ENCODE results near the gene CORO6.

The CORO6 gene

DNA sequence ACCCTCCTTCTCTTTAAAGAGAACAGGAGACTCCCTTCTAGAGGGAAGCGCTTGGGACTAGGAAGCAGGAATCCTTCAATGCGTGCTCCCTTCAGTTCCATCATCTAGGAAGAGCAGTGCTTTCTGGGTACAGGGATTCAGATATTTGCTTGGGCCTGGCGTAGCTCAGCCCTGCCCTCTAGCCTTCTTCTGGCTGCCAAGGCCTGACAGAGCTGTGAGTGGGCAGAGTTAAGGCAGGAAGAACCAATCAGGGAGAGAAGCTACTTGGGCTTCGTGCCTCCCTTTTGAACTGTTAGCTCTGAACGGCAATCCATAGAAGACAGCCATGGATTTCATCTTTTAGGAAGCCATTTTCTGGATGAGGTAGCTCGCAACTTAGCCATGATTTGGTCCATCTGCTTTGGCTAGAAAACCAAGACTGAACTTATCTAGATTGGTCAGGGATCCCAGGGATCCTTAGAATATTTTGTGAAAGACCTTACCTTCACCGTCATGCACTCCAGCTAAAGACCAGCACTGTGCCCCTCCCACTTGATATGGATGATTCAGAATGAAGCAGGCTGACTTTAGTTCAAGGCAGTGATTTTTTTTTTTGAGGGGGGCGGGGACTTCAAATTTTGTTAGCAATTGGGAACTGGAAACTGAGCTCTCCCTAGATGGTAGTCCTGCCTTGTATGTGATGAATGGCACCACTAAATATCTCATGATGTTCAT lies 2.5 kb upstream of the CORO6 start:
- no peak for TF ChIP-seq CTCF (IDR thresholded peaks at IDR 0.05; ENCODE audit: insufficient read depth, low read length, poor library complexity, severe bottlenecking)
- Histone ChIP-seq H3K27me3 (replicated peaks; ENCODE audit: control insufficient read depth, insufficient read depth, low read length) (no peaks in the 10 kb centered on the region), H3K36me3 (ENCODE audit: control insufficient read depth, insufficient read depth, low read length) (peaks cover 4% of the 10 kb centered on the region; the same call in 1 of the 2 replicates), H3K4me3 (replicated peaks; ENCODE audit: low read depth, low read length) (no peak overlapping the region)
- DNase-seq (ENCODE audit: extremely low read depth, insufficient read length): no peak

DNA sequence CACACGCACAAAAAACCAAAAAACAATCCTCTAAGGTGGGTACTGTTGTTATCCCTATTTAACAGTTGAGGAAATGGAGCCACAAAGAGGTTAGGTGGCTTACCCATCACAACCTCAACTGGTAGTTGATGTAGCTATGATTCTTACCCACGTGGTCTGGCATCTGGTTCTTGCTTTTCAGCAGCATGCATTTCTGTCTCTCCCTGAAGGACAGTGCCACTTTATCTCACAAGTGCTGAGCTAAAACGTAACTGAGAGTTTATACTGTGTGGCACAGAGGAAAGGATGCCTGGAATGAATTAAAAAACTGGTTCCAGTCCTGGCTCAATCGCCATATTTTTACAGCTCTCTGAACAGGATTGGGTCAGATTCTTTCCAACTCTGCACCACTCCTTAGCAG lies 1.9 kb upstream of the CORO6 start:
- Histone ChIP-seq H3K36me3 (ENCODE audit: control insufficient read depth, insufficient read depth, low read length) (0 out of 2 replicates have a peak, but pooled peaks cover 3% of the 10 kb centered on the region), H3K4me3 (replicated peaks; ENCODE audit: low read depth, low read length) (no peak overlapping the region), H3K27me3 (replicated peaks; ENCODE audit: control insufficient read depth, insufficient read depth, low read length) (no peaks in the 10 kb centered on the region)
- DNase-seq (ENCODE audit: extremely low read depth, insufficient read length): no peak
- TF ChIP-seq CTCF (IDR thresholded peaks at IDR 0.05; ENCODE audit: insufficient read depth, low read length, poor library complexity, severe bottlenecking): no peak

DNA sequence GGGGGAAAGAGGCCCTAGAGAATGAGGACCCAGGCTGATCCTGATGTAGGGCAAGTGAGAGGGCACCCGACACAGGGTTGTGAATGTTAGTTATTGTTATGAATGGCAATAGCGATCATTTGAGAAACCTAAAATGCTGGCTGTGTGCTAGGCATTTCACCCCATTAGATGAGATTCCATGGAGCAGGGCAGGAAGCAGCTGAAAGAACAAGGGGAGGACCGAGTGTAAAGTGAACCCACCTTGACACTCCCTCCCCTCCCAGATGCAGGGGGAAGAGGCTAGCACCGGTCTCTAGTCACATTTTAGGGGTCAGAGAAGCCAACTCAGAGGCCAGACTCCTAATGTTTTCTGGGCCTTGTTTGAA lies 553 bp upstream of the CORO6 start:
- Histone ChIP-seq H3K36me3 (ENCODE audit: control insufficient read depth, insufficient read depth, low read length) (no peaks in the 10 kb centered on the region), H3K4me3 (replicated peaks; ENCODE audit: low read depth, low read length) (no peak overlapping the region), H3K27me3 (replicated peaks; ENCODE audit: control insufficient read depth, insufficient read depth, low read length) (no peaks in the 10 kb centered on the region)
- TF ChIP-seq CTCF (IDR thresholded peaks at IDR 0.05; ENCODE audit: insufficient read depth, low read length, poor library complexity, severe bottlenecking): no peak
- no peak for DNase-seq (ENCODE audit: extremely low read depth, insufficient read length)

GRCh38 chr17:29621751-29622194 lies 939 bp downstream of the CORO6 start:
- no peak overlapping the region for H3K4me3 ChIP-seq (replicated peaks; ENCODE audit: low read depth, low read length)
- no peaks in the 10 kb centered on the region for H3K36me3 ChIP-seq (ENCODE audit: control insufficient read depth, insufficient read depth, low read length)
- no peaks in the 10 kb centered on the region for H3K27me3 ChIP-seq (replicated peaks; ENCODE audit: control insufficient read depth, insufficient read depth, low read length)
- no peak for TF ChIP-seq CTCF (IDR thresholded peaks at IDR 0.05; ENCODE audit: insufficient read depth, low read length, poor library complexity, severe bottlenecking)
- DNase-seq (ENCODE audit: extremely low read depth, insufficient read length): no peak

GRCh38 chr17:29620779-29621500 lies 1.8 kb downstream of the CORO6 start:
- peaks cover 2% of the 10 kb centered on the region for H3K27me3 ChIP-seq (replicated peaks; ENCODE audit: control insufficient read depth, insufficient read depth, low read length)
- no peak for TF ChIP-seq CTCF (IDR thresholded peaks at IDR 0.05; ENCODE audit: insufficient read depth, low read length, poor library complexity, severe bottlenecking)
- no peak for DNase-seq (ENCODE audit: extremely low read depth, insufficient read length)
- H3K36me3 ChIP-seq (ENCODE audit: control insufficient read depth, insufficient read depth, low read length): no peaks in the 10 kb centered on the region
- H3K4me3 ChIP-seq (replicated peaks; ENCODE audit: low read depth, low read length): no peak overlapping the region

Data from GM06990 (cell line).